HL-60 (cell line): Measurements from ENCODE around the gene TMEM184A.

Experiments
- CTCF ChIP-seq: IDR thresholded peaks from one replicate; pipeline ENCODE4 v1.5.1; 2011; ENCODE audit warnings: low read length, control low read depth, inconsistent platforms; ENCODE audit not compliant: insufficient read depth
- GABPA ChIP-seq: IDR thresholded peaks from 2 replicates; pipeline ENCODE4 v1.6.1; 2012; ENCODE audit warnings: low read depth
- POLR2AphosphoS5 ChIP-seq: IDR thresholded peaks from 2 replicates; pipeline ENCODE4 v1.6.1; 2012; ENCODE audit warnings: low read depth
- REST ChIP-seq: IDR thresholded peaks from 2 replicates; pipeline ENCODE4 v1.6.1; 2012; ENCODE audit warnings: low read depth; ENCODE audit not compliant: insufficient replicate concordance
- SPI1 ChIP-seq: IDR thresholded peaks from 2 replicates; pipeline ENCODE4 v1.6.1; 2012; ENCODE audit warnings: low read depth, mild to moderate bottlenecking, borderline replicate concordance

- TF ChIP-seq CTCF: no peak
- no peak for TF ChIP-seq SPI1
- TF ChIP-seq REST: no peak
- no peak; the same call in none of the 2 replicates for TF ChIP-seq POLR2AphosphoS5
- no peak for TF ChIP-seq GABPA
Measured at GRCh38 chr7:1541431-1542162, 14.4 kb downstream of the TMEM184A start.
